Nephron (organoid): ENCODE data around the gene TLL2.

Experiments used
- H3K27ac Mint-ChIP-seq, 3 experiments: 2 replicates each; pipeline ENCODE4 v1.8.0; 2020; ENCODE audit warnings: mixed read lengths in 3 of 3, mild to moderate bottlenecking in 2 of 3, moderate library complexity in 1 of 3
- H3K27me3 Mint-ChIP-seq: 2 replicates; pipeline ENCODE4 v1.8.0; 2021; ENCODE audit warnings: low read depth, mild to moderate bottlenecking, moderate library complexity, mixed read lengths
- H3K36me3 Mint-ChIP-seq: 2 replicates; pipeline ENCODE4 v1.8.0; 2020; ENCODE audit warnings: low read depth, mixed read lengths
- H3K4me1 Mint-ChIP-seq: 2 replicates; pipeline ENCODE4 v1.8.0; 2020; ENCODE audit warnings: mixed read lengths
- H3K4me3 Mint-ChIP-seq, 3 experiments: 2 replicates each; pipeline ENCODE4 v1.8.0; 2020; ENCODE audit warnings: mild to moderate bottlenecking in 3 of 3, mixed read lengths in 3 of 3, moderate library complexity in 2 of 3
- H3K9me3 Mint-ChIP-seq: 2 replicates; pipeline ENCODE4 v1.8.0; 2020; ENCODE audit warnings: mixed read lengths
- TF ChIP-seq, protein P1 (sequence below), 3 experiments: fragments of 200-600 bp; sonication (generic); IDR thresholded peaks; one replicate each; pipeline ENCODE4 v1.5.0; 2021; ENCODE audit warnings: antibody characterized with exemption in 3 of 3; ENCODE audit not compliant: unreplicated experiment in 3 of 3

TLL2 gene

DNA sequence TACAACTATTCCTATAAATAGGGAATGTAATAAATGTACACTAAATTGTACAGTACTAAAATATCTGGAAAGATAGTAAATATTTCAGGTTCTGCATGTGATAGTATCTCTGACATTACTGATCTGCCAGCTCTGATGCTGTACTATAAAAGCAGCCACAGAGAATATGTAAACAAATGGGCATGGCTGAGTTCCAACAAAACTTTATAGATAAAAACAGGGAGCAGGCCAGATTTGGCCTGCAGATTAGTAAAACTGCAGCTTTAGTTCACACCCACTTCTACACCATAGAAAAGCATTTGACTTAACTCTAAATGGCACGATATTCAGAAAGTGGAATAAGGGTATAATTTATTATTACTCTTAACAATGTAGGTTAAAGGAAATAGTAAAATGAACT, 18.8 kb upstream of the TLL2 start:
- Mint-ChIP-seq H3K4me1 (no peaks in the 10 kb centered on the region), H3K4me3 (no peak overlapping the region), H3K27ac (no peak overlapping the region), H3K36me3 (peaks cover 32% of the 10 kb centered on the region), H3K9me3 (no peaks in the 10 kb centered on the region), H3K27me3 (no peaks in the 10 kb centered on the region)
- TF ChIP-seq, protein P1, sequence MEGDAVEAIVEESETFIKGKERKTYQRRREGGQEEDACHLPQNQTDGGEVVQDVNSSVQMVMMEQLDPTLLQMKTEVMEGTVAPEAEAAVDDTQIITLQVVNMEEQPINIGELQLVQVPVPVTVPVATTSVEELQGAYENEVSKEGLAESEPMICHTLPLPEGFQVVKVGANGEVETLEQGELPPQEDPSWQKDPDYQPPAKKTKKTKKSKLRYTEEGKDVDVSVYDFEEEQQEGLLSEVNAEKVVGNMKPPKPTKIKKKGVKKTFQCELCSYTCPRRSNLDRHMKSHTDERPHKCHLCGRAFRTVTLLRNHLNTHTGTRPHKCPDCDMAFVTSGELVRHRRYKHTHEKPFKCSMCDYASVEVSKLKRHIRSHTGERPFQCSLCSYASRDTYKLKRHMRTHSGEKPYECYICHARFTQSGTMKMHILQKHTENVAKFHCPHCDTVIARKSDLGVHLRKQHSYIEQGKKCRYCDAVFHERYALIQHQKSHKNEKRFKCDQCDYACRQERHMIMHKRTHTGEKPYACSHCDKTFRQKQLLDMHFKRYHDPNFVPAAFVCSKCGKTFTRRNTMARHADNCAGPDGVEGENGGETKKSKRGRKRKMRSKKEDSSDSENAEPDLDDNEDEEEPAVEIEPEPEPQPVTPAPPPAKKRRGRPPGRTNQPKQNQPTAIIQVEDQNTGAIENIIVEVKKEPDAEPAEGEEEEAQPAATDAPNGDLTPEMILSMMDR (IDR thresholded peaks at IDR 0.05; ENCODE audit: unreplicated experiment in 3 of 3): no peak

DNA sequence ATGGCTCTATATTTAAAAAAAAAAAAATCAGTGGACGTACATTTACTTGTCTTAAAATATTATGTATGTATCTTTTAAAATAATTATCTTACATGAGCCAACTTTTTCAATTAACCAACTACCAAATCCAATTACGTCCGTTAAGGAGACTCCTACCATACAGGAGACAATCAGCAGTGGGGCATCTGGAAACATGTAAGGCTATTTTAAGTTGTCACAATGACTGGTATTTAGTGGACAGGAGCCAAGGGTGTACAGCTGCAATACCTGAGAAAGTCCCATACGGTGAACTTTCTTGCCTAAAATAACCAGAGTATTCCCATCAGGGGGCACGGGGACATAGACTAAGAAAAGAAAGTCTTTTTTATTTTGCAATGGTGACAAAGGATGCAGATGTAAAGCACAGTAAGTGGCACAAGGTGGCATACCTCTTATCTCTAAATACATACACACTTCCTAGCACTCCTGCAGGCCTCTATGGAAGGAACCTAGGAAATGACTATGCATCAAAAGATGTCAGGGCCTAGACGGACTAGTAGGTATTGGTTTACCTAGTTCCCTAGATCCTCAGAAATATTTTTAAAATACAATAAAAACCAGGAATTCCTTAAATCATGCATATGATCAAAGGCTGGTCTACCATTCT, 16.0 kb upstream of the TLL2 start:
- Mint-ChIP-seq H3K36me3 (peaks cover 45% of the 10 kb centered on the region), H3K4me1 (no peaks in the 10 kb centered on the region), H3K4me3 (no peak overlapping the region), H3K27me3 (no peaks in the 10 kb centered on the region), H3K9me3 (no peaks in the 10 kb centered on the region), H3K27ac (no peak overlapping the region)
- TF ChIP-seq, protein P1 (IDR thresholded peaks at IDR 0.05; ENCODE audit: unreplicated experiment in 3 of 3): no peak

- H3K4me1 Mint-ChIP-seq: no peaks in the 10 kb centered on the region
- no peaks in the 10 kb centered on the region for H3K9me3 Mint-ChIP-seq
- H3K36me3 Mint-ChIP-seq: peaks cover 57% of the 10 kb centered on the region
- no peaks in the 10 kb centered on the region for H3K27me3 Mint-ChIP-seq
- no peak overlapping the region for H3K4me3 Mint-ChIP-seq
- no peak overlapping the region for H3K27ac Mint-ChIP-seq
- TF ChIP-seq, protein P1 (IDR thresholded peaks at IDR 0.05; ENCODE audit: unreplicated experiment in 3 of 3): no peak
Observed at GRCh38 chr10:96524741-96525140, 11.0 kb upstream of the TLL2 start.

DNA sequence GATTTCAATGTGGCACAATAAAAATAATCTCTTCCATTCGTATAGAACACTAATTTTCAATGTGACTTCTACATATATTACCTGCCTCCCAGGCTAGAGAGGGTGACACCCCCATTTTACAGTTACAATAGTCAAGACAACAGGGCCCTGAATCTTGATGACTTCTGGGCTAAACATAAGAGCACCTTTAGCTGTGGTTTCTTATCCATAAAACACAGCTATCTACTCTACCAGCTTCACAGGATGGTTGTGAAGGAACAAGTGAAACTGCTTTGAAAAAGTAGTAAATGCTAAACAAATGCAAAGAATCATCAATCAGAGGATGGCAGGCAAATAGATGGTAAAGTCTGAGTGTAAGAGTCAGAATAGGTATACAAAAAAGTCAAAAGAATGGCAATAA, 3.6 kb upstream of the TLL2 start:
- no peak overlapping the region for H3K4me3 Mint-ChIP-seq
- peaks cover 33% of the 10 kb centered on the region for H3K27me3 Mint-ChIP-seq
- no peaks in the 10 kb centered on the region for H3K9me3 Mint-ChIP-seq
- H3K27ac Mint-ChIP-seq: no peak overlapping the region
- TF ChIP-seq, protein P1 (IDR thresholded peaks at IDR 0.05; ENCODE audit: unreplicated experiment in 3 of 3): no peak
- H3K36me3 Mint-ChIP-seq: peaks cover 24% of the 10 kb centered on the region
- H3K4me1 Mint-ChIP-seq: peaks cover 26% of the 10 kb centered on the region

- Mint-ChIP-seq H3K4me1 (peaks cover 31% of the 10 kb centered on the region), H3K27me3 (peaks cover 42% of the 10 kb centered on the region), H3K27ac (no peak overlapping the region)
Observed at GRCh38 chr10:96516337-96516736, 2.6 kb upstream of the TLL2 start.

More at GRCh38 chr10:96516337-96516736, 2.6 kb upstream of the TLL2 start:
- Mint-ChIP-seq H3K9me3 (no peaks in the 10 kb centered on the region), H3K4me3 (peak overlapping the region in 1 of 3 experiments; percentile 31), H3K36me3 (peaks cover 16% of the 10 kb centered on the region)
- TF ChIP-seq, protein P1 (IDR thresholded peaks at IDR 0.05; ENCODE audit: unreplicated experiment in 3 of 3): no peak
